Measurements from ENCODE around the gene ZNF415.
A peak's percentile ranks its signal among the peaks of the same experiment; 100 is the strongest.
"Not testable (repeated sequence)": the region's sequence is repeated elsewhere in the genome, so short reads cannot be mapped to it uniquely, and the experiment has no call there.

The ZNF415 gene

DNA sequence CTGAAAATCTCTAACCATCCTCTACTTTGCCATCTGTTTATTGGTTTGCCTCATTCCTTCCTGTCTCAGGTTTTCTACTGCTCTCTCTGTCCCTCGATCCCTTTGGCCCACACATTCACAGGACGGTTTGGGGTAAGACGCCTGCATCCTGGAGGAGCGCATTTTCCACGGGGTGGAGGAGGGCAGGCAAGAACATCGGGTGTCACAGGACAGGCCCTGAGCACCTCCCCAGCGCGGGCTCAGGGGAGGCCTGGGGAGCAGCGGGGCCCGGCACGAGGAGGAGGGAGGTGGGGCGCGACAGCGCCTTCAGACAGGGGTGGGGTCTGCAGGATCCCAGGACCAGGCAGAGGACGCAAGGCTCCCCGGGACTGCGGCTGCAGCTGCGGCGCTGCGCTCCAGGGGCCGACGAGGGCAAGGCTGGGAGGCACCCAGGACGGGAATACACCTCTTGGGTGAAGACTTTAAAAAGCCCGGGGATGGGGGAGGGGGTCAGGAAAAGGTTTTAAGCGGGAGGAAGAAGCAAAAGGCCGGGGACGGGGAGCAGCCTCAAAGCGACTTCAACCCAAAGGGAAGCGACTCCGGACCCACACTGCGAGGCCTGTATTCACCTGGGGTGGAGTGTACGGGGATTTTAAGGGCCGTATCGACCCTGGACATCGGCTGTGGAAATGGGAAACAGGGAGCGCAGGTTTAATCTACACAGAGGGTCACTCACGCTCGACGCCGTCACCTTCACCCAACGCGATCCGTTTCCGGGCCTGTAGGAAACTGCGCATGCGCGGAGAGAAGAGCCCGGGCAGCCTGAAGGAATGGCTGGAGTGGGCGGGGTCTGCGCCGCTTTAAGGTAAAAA, at the start of gene ZNF415:
Gene ZNF415, minus strand, starts transcription at position 770 of the 851 bp plus-strand sequence. CDS start 10,234 bp downstream, outside the sequence.
- DNase-seq, result peak; percentile 81

DNA sequence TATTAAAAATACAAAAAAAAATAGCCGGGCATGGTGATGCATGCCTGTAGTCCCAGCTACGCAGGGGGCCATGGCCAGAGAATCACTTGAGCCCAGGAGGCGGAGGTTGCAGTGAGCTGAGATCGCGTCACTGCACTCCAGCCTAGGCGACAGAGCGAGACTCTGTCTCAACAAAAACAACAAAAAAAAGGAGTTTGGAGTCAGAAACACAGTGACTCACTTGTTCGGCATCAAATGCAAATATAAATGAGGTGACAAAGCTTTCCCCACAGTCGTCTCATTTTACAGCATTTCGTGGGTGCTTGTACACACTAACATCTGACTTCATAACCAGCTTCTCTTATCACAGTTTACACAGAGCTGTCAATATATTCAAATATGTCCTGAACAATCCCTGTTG, 49.5 kb upstream of the ZNF415 start:
- DNase-seq, result no peak

DNA sequence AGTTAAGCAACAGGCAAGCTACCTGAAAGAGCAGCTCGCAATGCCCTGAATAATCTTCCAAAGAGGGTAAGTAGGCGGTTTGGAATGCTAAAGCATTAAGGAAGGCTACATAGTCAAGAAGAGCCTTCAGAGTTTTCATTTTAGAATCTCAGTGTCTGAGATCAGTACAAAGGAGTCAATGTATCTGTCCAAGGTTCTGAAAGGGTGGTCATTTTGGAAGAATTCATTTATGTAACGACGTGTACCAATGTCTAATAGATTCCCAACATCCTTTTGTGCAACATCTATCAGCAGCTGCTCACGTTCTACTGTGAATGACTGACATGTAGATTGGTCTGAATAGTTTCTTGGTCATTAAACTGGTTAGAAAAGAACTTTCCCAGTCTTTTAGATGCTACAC, 45.3 kb upstream of the ZNF415 start:
- no peak for DNase-seq

DNA sequence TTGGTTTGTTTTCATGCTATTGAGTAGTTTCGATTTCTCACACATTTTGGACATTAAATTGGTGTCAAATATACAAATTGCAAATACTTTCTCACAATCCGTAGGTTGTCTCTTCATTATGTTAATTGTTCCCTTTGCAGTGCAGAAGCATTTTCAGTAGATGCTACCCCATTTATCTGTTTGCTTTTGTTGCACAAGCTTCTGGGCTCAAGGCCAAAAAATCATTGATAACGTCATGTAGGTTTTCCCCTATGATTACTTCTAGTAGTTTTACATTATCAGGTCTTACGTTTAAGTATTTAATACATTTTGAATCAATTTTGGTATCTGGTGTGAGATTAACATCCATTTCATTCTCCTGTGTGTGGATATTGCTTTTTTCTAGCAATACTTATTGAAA, 40.2 kb upstream of the ZNF415 start:
- DNase-seq, result no peak

DNA sequence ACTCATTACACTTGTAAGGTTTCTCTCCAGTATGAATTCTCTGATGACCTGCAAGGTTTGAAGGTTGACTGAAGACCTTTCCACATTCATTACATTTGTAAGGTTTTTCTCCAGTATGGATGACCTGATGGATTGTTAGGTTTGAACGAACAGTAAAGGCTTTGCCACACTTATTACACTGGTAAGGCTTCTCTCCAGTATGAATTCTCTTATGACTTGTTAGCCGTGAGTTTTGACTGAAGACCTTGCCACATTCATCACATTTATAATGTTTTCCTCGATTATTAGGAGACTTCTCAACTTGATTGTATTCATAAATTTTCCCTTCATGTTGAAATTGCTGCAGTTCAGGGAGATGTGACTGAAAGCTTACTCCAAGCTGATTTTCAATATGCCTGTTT, 33.0 kb upstream of the ZNF415 start:
- no peak for DNase-seq

DNA sequence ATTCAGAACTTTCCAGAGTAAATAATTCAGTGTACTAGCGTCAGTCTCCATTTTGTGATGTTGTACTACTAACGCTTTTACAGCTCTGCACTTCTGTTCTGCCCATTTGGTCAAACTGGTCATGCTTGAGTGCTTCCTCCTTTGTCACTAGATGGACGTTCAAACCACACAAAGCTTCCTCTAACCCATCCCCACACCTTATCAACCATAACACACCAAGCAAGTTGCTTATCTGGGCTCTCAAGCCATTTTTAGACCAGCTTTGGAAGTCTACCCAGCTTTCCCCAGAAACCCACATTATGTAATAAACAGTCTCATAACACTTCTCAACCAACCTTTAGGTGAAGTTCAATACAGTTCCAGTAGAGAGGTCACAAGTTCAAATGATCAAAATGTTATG, 28.4 kb upstream of the ZNF415 start:
- DNase-seq, result no peak

DNA sequence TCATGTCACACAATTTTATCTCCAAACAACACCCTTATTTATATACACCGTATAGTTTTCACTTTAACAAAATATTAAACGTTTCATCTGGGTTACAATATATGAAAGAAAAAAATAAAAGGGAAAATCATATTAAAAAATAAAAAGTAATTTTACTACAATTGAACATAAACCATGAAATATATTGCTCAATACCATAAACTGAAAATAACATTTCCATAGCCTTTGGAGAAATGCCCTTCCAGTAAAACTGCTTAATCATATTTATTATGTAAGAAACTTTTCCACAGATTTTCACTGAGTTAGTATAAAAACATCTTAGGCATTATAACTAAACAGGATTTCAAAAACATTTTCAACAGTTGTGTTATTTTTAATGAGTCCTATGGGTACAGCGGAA, 27.6 kb upstream of the ZNF415 start:
- no peak for DNase-seq

DNA sequence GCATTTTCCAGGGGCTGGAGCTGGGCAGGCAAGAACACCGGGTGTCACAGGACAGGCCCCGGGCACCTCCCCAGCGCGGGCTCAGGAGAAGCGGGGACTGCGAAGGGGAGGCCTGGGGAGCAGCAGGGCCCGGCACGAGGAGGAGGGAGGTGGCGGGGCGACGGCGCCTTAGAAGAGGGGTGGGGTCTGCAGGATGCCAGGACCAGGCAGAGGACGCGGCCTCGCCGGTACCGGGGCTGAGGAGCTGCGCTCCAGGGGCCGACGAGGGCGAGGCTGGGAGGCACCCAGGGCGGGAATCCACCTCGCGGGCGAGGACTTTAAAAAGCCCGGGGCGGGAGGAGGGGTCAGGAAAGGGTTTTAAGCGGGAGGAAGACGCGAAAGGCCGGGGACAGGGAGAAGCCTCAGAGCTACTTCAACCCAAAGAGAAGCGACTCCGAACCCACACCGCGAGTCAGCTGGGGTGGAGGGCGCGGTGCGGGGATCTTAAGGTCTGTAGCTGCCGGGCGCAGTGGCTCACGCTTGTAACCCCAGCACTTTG, 25.5 kb upstream of the ZNF415 start:
- DNase-seq, result peak; percentile 40

DNA sequence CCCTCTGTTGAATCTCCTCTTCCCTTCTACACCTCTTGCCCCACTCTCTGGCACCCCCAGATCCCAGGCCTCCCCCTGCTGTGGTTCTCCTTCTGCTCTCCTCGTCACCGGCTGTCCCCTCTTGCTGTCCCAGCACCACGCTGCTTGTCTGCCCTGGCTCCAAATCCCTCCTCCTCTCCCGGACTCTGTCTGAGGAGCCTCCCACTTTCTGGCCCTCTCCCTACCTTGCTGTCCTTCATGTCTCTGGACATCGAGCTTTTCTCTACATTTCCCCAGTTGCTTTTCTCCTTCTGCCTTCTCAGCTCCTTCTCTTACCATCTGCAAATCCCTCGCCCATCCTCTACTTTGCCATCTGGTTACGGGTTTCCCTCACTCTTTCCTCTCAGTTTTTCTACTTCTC, 24.9 kb upstream of the ZNF415 start:
- DNase-seq, result no peak

DNA sequence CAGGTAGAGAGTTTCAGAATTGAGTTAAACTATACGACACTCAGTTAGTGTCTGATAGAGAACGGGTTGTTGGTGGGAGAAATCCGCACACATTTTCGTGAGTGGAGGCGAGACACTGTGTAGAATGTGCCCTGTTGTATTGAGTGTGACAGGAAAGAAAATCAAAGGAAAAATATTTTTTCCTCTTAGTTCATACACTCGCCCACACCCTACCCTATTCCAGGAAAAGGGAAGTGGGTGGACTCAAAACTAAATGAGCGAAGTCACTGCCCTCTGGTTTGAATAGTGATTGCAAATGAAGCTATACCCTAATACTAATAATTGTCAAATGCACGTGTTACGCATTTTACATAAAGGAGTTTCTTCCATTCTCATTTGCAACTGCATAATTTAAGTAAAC, 24.1 kb upstream of the ZNF415 start:
- DNase-seq, result no peak

DNA sequence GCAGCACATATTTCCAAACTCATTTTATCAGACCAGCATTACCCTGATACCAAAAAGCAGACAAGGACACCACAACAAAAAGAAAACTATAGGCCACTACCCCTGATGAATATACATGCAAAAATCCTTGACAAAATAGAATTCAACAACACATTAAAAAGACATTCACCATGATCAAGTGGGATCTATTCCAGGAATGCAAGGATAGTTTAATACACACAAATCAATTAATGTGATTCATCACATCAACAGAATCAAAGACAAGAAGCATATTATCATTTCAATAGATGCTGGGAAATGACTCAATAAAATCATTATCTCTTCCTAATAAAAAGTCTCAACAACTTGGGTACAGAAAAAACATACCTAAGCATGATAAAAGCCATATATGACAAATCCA, 14.9 kb upstream of the ZNF415 start:
- no peak for DNase-seq

DNA sequence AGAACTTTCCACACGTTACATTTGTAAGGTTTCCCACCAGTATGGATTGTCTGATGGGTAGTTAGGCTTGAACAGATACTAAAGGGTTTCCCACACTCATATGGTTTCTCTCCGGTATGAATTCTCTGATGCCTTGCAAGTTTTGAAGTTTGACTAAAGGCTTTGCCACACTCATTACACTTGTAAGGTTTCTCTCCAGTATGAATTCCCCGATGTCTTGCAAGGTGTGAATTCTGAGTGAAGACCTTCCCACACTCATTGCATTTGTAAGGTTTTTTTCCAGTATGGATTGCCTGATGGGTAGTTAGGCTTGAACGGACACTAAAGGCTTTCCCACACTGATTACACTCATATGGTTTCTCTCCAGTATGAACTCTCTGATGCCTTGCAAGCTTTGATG, 7.6 kb upstream of the ZNF415 start:
- no peak for DNase-seq

DNA sequence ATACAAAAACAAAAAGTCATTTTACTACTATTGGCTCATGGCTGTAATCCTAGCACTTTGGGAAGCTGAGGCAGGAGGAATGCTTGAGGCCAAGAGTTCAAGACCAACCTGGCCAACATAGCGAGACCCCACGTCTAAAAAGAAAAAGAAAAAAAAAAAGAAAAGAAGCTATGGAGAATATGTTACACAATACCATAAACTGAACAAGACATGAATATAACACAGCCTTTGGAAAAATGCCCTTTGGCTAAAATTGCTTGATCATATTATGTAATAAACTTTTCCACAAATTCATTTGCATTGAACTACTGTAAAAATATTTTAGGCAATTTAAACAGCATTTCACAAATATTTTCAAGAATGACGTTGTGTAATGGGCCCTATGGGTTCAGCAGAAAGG, 3.7 kb upstream of the ZNF415 start:
- DNase-seq, result no peak

DNA sequence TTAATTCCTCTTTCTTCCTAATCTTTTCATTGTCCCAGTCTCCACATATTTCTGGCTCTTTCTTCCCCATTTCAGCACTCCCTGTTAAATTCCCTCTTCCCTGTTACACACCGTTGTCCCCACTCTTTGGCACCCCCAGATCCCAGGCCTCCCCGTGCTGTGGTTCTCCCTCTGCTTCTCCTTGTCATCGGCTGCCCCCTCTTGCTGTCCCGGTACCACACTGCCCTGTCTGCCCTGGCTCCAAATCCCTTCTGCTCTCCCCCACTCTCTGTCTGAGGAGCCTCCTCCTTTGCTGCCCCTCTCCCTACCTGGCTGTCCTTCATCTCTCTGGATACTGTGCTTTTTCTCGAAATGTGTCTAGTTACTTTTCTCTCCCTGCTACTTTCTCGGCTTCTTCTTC, 983 bp downstream of the ZNF415 start:
- DNase-seq, result peak; percentile 19

DNA sequence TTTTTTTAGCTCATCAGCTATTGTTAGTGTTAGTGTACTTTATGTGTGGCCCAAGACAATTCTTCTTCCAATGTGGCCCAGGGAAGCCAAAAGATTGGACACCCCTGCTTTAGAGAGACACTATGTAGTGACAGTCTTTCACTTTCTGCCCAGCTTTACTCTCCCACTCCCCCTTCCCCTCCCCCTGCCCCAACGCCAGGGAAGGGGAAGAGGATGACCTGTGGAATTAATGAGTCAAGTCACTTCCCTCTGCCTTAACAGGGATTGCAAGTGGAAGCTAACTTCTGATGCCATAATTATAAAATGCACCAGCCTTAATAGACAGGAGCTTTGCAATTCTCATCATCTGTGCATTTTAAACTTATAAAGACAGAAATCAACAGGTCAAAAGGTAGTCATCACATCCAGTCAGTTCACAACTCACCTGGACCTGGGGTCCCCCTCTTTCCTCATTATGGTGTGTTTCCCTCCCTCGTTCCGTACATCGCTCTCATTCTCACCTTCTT, 1.6 kb downstream of the ZNF415 start:
- DNase-seq, result no peak

DNA sequence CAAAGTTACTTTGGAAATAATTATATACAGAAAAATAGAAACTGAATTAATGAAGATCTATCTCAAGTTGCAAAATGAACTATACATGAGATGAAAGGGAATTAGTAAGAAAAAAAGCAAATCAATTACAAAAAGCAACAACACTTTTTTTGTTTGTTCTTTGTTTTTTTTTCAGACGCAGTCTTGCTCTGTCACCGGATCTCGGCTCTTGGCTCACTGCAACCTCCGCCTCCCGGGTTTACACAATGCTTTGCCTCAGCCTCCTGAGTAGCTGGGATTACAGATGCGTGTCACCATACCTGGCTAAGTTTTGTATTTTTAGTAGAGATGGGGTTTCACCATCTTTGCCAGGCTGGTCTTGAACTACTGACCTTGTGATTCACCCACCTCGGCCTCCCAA, 2.2 kb downstream of the ZNF415 start:
- no peak for DNase-seq

DNA sequence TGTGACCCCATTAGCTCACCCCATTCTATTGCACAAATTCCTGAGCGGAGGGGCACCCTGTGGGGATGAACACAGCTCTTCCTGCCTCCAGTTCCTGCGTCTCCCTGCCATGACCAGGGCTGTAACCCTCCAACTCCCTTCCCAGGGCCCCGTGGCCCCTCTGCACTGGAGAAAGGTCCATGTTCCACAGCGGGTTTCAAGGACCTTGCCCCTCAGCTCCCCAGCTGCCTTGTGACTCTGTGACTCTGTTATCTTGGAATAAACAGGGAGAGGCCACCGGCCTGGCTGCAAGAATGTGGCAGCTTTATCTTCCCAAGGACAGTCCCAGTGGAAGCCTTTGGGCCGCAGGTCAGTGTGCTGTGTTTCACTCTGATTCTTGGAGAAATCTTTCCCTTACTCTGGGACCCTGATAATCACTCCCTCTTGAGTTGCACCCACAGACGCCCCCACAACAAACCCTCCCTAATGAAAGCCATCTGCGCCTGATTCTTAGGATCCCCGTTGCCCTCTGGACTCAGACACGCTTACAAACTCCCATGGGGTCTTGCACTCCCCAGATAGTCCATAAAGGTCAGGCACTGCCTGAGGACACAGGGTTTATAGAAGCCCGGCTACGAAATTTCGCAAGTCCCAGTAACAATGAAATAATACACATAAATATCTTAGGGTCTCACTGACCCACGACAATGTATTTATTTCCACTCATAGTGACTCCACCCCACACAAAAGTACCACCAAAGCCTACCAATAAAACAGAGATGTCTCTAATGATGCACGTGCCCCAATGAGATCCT, 5.8 kb downstream of the ZNF415 start:
- DNase-seq, result not testable (repeated sequence)

DNA sequence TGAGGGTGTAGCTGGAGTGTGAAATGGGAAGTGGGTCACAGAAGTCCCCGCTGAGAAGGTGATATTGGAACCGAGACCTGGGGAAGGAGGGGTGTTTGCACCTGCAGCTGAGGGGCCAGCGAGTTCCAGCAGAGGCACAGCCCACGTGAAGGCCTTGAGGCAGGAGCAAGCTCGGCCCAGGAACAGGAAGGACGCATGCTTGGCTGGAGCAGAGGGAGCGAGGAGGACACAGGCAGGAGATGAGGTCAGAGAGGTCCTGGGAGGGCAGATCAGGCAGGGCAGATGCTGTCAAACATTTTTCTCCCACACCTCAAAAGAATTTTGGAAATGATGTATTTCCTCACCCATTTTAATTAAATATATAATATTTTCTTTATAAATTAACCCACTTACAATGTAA, 9.3 kb downstream of the ZNF415 start:
- no peak for DNase-seq

DNA sequence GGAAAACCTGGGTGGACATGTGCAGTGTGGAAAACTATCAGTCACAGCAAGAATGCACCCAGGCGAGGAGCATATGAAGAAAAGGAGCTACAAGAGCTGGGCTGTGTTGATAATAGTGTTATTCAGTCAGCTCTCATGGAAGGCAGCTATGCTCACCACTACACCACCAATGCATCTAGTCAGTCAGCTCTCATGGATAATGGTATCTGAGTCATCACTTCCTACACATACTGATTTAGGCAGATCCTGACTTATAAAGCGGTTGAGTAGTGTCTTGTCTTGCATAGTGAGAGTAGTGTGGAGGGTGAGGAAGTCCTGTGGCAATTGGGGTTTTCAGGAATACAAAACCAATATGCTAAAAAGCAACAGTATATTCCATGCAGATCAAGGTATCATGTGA, 20.4 kb downstream of the ZNF415 start:
- DNase-seq, result no peak

DNA sequence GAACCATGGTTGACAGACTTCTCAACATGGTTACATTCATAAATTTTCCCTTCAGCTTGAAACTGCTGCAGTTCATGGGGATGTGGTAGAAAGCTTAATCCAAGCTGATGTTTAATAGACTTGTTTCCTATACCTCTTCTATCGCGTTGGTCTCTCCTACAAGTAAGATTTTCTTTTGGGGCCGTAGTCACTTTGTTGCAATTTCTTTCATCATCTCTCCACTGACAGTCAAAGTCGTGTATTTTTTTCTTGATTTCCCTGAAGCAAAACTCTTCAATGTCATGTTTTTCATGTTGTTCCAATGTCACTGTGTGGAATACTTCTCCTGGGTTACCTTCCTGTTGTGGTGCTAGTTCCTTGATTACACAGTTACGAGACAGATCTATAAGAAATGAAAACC, 23.2 kb downstream of the ZNF415 start:
- no peak for DNase-seq

DNA sequence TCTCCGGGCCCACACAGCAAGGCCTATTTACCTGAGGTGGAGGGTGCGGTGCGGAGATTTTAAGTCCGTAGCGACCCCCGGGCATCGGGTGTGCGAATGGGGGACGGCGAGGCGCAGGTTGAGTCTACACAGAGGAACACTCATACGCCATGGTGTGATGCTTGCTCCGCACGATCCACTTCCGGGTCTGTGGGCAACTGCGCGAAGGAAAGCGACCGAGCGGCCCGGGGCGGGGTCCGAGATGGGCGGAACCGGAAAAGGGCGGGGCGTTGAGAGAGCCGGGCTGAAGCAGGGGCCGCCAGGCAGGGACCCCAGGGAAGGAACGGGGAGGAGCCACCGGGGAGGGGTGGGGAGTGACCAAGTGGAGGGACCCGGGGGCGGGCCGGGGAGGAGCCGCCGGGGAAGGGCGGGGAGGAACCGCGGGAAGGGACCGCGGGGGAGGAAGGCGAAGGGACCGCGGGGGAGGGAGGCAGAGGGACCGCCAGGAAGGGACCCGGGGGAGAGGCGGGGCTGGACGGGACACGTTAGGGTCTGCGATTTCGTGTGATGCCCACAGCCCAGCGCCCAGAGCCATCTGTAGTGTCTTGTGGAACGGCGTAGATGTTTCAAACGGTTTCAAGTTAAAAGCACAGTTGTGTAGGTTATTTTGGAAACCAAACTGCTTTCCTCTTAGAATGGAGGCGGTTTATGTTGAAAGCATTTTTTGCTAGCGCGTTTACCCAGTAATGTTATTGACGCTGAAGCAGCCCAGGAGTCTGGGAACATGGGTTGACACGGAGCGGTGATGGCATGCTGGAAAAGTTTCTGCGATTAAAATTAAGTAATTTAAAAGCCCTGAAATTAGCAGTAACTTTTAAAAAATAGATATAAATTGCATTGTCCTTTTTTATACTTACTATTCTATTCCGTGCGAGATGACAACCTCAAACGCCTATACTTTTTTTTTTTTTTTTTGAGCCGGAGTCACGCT, 29.2 kb downstream of the ZNF415 start, which contains the start of gene ZNF160:
Gene ZNF160, minus strand, starts transcription at position 189 of the 970 bp plus-strand sequence. CDS start 17,146 bp downstream, outside the sequence.
- peak; percentile 98 for DNase-seq

DNA sequence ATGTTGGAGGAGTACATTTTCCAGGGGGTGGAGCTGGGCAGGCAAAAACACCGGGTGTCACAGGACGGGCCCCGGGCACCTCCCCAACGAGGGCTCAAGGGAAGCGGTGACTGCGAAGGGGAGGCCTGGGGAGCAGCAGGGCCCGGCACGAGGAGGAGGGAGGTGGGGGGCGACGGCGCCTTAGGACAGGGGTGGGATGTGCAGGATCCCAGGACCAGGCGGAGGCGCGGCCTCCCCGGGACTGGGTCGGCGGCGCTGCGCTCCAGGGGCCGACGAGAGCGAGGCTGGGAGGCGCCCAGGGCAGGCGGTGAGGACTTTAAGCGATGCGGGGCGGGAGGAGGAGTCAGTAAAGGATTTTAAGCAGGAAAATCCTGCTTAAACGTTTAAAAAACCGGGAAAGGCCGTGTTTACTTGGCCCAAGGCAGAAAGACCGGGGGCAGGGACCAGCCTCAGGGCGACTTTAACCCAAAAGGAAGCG, 29.9 kb downstream of the ZNF415 start:
- peak; percentile 43 for DNase-seq
